Left kidney (tissue), 2 donors: ENCODE measurements around the gene ADAMTS16. TPM values are rescaled to one million over a fixed set of nuclear protein-coding genes. Genes with fewer than 3 reads are reported as not detected.

Source experiments
- DNase-seq: peaks from one replicate; pipeline ENCODE4 v3.0.0-alpha.2; 2013
- polyA plus RNA-seq: library from polyadenylated mRNA; unstranded; fragments of 120-200 nt; gene quantifications from one replicate; pipeline ENCODE4 v1.2.1, GENCODE V29; 2013; ENCODE audit not compliant: insufficient read length

ADAMTS16 gene
- polyA plus RNA-seq, 1 donor, result 72.4 TPM

DNA sequence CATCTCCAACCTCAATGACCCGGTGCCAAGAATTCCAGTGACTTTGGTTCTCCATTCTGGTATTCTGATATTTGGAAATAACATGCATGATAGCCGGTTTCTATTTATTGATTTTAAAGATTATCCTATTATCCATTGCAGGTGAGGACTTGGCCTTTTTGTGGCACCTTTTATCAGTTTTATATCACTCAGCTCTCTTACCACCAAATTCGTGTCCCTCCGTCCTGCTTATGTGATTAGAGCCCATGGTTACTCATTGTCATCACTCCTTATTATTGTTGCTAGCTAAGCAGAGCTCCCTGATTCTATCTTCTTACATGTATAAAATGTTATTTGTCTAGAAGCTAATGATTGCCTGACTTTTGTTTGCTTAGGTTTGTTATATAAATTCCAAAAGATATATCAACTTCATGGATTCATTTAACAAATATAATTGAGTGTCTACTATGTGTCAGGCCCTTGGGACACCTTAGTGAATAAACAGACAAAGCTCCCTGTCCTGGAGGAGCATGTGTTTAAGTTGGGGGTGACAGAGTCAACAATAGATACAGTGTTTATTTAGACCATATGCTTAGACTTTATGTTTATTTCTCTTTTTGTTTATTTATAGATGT, 138.2 kb downstream of the ADAMTS16 start:
- no peak for DNase-seq

DNA sequence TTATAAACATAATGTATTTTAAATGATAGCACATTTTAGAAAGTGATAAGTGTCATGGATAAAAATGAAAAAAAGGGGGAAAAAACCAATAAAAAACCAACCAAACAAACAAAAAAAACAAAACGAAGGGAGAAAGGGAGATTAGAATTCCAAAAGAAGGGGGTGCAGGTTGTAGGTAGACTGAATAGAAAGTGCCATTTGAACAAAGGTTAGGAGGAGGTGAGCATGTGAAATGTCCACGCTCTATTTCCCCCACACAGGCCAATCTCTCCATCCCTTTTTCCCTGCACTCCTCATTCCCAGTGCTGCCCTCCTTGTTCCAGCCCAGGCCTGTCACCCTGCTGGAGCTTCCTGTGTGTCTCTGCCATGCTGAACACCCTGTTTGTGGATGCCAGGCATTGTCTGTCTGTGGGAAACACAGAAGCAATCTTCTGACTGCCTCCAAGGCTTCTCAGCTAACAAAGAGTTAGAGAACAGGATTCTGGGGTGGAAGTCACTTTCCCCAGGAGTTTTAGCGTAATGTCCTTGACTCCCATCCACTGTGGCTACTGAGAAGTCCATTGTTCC, 138.8 kb downstream of the ADAMTS16 start:
- DNase-seq, result no peak

DNA sequence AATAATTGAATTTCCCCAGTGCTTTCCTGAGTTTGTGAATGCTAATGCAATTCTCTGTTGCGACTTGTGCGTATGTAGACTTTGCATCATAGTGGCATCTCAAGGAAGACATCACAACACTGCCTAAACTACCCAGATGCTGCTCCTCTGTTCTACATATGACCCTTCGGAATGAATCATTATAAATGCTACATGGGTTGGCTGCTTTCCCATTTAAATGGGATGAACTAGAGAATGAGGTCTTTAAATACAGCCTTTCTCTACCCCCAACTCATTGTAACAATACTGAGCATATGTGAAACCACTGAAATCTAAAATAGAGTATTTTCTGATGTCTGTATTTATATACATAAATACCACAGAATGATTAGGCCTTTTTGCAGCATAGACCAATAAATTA, 145.8 kb downstream of the ADAMTS16 start:
- DNase-seq, result no peak

DNA sequence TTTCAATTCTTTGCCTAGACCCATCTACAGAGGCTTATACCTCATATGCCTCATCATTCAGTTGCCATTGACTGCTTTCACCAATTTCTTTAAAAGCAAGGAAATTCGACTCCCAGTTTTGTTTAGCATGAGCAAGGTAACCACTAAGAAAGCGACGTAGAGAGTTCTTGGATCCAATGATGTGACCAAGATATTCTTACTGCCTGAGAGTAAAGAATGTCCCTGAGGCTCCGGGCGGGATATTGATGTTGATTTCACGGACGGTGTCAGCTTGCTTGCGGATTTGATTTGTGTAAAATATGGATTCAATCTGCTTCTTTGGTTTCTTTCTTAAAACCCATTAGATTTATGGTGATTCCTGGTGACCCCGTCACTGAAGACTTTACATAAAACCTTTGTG, 147.3 kb downstream of the ADAMTS16 start:
- DNase-seq, result no peak

DNA sequence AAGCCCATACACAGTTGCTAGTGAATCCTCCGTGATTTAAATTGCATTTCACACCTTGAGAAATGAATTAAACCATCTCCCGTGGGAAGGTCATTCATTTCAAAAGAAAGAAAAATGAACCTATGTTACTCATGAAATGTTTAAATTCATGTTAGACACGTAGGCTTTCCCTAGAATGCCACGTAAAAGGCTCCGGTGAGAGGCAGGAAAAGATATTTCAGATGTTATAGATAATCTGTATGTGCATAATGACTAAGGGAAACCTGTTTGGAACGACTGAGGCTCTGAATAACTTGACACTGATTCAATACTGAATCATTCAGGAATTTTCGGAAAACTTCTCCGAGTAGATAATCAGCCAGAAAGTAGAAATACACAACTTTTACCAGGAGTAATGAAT, 148.1 kb downstream of the ADAMTS16 start:
- DNase-seq, result no peak

DNA sequence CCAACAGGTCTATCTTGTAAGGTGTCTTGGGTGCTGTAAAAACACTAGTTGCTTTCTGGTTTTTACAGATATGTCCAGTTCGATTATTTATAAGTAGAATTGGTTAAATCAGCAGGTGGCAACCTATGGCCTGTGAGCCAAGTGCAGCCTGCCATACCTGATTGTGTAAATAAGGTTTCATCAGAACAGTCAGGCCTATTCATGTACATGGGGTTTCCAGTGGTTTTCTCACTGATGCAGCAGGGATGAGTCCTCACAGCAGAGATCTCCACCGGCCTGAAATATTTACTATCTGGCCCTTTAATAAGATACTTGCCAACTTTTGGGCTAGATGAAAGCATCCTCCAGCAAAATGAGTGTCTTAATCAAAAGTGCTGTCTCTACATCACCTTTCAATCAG, 149.4 kb downstream of the ADAMTS16 start:
- DNase-seq, result no peak

DNA sequence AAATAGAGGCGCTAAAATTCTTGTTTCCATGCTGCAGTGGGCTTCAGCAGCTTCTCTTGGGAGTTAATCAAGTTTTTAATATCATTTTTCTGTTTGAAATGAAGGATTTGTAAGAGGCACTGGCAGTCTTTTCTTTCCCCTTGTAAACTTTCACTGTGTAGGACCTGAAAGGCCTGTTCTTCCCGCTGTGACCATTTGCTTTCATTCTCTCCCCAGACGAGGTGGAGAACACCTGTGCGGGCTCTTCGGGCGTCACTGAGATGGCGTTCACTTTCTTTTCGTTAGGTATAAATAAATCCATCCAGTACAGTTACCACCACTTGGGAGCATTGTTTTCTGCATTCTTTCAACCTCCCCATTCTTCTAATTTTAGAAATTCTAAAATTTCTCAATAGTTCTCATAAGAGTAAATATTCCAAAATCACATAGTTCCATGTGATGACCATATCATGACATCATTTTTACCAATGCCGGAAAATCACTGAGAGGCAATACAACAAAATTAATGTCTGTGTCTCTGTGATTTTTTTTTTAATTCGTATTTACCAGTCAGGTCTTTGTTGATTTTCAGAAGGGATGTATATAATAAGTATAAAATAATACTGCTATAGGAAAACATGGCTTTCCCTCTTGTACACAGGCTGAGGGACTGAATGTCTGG, 150.7 kb downstream of the ADAMTS16 start:
- DNase-seq, result no peak

DNA sequence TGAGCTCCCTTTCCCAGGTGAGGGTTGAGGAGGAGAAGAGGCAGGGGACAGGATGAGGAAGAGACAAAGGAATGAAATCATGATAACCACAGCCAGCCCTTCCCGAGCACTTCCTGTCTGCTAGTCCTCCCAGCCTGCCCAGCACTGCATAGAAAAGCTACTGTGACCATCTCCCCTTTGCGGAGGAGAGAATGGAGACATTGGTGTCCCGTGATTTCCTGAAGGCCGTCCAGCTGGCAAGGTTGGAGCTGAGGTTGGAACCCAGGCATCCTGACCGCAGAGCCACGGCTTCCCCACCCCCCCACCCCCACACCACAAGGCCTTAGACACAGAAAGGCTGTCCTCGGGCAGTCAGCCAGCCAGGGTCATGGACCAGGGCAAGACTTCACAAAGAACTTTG, 151.2 kb downstream of the ADAMTS16 start:
- no peak for DNase-seq

DNA sequence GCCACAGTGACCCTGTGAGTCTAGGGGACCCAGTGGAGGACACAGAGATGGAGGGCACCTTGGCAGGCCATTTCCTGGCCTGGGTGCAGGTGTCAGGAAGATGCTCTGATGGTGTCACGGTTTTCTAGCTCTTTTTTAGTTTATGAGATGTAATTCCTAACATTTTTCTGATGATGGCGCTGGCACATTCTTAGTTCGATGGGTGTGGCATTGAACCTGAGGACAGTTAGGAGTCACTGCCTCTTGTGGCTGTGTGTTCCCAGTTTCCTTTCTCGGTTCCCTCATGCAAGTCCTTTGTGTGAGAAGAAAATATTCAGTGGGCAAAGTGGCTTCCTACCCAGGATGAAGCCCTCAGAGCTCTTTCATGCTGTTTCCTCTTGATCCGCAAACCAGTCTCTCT, 152.9 kb downstream of the ADAMTS16 start:
- no peak for DNase-seq

DNA sequence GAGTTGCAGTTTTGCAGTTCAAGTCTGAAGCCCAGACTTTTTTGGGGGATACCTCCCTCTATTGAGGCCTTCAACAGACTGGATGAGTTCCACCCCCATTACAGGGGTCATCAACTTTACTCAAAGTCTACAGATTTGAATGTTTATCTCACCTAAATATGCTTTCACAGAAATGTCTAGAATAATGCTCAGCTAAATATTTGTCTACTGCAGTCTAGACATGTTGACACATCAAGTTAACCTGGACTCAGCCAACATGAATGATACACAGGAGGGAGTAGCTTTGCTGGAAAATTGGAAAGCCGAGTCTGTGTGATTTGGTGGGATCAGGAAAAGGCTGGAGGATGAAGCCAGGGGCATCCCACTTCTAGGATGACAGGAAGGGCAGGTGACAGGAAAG, 154.3 kb downstream of the ADAMTS16 start:
- DNase-seq, result no peak

DNA sequence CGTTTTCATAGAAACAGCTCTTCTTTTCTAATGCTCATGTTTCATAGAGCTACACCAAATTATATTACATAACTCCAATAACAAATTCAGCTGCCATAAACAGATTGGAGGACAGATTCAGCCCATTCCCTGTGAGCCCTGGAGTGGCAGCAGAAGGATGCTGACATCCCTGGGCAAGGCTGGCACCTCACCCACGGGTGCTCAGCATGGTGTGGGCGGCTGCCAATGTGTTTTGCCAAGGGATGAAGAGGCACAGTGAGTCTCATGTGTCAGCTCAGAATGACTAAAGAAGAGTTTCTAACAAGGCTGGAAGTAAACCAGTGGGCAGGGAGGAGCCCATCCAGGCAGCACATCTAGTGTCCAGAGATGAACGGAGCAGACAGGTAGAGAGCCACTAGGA, 155.2 kb downstream of the ADAMTS16 start:
- DNase-seq, result no peak

DNA sequence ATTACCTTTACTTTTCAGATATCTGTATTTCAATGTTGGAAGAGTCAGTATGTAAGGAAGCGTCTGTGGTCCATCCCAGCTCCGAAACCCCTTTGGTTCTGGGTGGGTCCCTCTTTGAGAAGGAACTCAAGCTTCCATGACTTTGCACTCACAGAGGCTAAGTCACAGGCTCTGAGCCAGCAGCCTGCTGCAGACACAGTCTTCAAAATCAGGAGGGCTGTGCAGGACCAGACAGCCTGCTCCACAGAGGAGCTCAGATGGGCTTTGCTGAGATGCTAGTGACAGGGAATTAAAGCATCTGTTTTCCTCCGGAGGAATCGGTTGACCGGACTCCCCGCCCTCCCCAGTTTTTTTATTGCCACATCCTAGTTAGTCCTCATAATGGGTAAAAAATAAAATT, 155.9 kb downstream of the ADAMTS16 start:
- DNase-seq, result no peak

DNA sequence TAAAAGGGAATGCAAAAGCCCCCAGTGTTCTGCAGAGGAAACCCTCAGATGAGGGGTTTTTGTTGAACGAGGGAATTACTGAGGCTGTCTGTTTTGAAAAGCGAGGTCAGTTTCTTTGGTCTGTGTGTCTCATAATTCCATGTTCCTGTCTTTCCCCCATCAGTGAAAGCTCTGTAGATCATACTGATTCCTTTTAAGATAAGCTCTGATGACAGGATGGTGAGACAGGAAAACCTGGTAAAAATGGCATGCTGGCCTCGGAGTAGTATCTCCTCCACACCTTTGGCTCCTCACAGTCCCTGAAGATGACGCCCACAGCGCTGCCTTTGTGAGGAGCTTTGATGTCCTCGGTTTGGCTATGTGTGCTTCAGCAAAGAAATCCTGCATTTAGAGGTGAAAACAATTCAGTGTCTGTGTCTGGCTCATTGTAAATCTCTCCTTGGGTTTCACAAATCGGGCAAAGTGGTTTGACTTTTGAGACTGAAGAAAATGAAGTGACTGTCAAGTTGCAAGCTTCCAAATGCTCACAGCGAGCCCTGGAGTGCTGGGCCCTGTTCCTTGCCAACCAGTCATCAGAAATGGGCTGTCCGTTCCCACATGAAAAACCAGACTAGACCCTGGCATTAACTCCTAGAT, 157.4 kb downstream of the ADAMTS16 start:
- no peak for DNase-seq

DNA sequence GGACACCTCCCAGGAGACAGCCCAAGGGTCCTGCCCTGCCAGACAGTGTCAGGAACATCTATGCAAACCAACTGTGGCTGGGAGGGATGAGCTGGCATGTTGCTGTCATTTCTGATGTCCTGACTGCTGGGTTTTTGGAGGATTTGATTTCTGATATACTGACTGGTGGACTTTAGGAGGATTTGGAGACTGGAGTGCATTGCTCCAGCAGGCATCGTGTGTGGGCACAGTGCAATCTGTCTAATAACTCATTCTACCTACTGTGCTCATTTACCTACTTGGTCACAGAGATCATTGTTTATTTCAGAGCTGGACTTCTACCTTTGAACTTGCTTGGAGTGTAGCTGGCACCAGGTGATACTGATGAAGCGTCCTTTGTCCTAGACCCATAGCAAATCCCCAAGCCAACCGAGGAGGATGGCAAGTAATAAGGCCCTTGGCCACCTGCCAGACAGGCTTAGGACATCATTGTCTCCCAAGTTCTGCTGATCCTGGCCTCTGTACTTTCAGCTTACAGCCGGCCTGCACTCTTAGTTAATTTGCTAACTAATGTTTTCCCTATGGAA, 158.0 kb downstream of the ADAMTS16 start:
- DNase-seq, result no peak

DNA sequence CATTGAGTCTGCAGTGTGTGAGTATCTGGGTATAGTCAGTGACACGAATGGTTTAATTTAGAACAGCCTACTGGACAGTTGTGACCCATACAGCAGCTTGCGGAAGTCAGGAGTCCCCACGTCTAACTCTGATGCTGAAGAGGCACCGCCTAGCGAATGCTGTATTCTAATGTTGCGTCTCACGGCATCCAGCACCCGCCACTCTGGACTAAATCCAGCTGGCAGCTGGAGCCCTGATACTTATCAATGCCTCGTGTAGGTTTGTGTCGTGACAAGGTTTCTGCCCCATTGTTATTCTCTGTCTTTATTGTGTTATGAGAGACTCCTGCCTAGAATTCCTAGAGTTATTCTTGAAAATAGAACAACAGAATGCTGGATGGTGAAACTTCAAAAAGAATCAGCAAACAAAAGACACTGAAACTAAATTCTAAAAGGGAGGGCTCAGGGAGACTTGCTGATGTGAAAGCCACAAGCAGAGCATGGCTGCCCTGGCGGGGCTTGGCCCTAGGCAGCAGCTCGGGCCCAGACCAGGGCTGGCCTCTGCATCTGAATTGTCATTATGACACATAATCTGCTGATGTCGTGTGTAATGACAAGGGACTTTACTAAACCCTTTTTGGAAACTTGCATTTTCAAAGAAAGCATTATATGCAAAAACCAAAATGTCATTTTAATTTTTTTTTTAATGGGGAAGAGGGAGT, 158.9 kb downstream of the ADAMTS16 start:
- DNase-seq, result no peak

DNA sequence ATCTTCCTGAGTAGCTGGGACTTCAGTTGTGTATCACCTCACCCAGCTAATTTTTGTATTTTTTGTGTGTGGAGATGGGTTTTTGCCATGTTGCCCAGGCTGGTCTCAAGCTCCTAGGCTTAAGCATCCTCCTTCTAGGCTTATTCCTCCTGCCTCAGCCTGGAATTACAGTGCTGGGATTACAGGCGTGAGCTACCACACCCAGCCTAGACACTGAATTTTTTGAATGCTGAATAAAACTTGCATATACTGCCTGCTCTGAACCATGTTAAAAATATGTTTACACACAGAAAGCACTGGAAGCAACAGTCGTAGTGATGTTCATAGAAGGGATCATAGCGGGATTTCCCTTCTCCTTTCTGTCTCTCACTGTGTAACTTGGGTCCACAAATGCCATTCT, 161.0 kb downstream of the ADAMTS16 start:
- no peak for DNase-seq

DNA sequence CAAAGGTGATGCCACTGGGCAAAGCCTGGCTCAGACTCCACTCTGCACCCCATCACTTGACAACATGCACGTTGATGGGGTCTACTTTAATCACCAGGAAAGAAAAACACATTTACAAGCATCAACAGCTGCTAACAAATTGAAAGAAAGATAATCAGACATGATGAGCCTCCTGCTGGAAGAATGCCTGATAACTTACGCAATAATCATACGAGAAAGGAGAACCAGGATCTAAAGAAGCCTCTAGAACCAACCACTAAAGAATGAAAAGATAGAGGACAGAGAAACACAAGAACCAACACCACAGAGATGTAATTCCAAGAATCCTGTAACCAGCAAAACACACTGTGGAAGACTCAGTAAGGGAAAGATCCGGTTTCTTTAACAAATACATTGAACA, 162.1 kb downstream of the ADAMTS16 start:
- DNase-seq, result no peak

DNA sequence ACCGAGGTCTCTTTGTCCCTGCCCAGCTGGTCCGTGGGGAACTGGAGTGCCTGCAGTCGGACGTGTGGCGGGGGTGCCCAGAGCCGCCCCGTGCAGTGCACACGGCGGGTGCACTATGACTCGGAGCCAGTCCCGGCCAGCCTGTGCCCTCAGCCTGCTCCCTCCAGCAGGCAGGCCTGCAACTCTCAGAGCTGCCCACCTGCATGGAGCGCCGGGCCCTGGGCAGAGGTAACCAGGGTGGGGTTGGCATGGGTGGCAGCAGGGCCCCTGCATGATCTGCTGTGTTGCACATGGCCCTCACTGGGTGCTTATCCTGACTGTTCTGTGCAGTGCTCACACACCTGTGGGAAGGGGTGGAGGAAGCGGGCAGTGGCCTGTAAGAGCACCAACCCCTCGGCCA, 163.1 kb downstream of the ADAMTS16 start:
- DNase-seq, result no peak

DNA sequence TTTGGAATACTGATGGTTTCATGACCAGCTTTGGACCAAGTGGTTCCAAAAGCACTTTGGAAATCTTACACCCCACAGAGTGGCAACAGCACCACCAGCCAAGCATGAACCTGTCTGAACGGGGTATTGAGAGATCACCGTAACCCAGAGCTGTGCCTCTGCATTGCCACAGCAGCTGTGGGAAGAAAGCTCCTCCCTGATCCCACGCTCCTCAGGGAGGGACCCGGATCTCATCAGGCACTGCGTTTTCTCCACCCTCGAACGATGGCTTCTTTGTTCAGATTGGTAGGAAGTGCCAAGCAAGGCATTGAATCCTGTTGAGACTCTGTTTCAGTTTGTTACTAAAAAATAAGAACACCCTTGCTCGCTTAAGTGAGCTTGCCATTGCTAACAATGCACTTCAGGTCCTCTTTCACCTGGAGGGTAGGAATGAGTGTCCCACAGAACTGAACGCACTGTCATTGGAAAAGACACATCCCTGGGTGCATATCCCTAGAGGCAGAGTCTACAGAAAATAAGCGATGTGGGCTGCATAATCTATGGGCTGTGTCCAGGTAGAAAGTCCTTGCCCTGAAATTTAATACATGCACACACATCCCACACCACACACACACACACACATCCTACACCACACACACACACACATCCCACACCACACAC, 164.4 kb downstream of the ADAMTS16 start:
- no peak for DNase-seq

DNA sequence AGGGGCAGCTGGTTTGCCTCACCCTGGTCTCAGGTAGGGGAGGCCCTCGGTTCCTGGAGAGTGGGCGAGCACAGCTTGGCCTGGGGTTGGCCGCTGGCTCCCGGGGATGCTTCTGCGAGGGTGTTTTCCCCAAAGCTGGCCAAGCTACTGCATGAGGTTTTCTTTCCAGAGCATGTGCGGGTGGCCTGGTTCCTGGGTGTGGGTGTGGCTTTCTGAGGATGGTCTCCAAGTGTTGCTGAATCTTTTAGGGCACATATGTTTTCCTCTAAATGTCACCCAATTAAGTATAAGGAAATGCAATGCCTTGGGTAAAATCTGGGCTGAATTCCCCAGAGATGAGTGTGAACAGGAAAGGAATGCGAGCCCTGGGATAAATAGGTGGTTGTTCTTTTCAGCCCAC, 166.6 kb downstream of the ADAMTS16 start:
- no peak for DNase-seq

DNA sequence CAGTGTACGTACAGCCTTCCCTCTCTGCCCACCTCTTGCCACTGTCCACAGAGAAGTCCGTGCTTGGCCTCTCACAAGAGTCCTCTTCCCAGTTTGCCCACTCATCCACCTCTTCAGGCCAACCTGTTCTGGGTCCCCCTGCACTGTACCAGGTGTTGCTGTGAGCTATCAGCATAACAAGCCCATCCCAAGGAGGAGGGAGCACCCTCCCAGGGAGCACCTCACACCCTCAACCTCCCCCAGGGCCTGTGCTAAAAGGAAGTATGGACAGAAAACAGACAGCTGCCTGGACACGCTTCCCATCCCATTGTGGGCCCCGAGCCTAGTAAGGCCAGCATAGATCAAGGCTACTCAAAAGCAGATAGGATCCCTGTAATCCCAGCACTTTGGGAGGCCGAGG, 168.2 kb downstream of the ADAMTS16 start:
- DNase-seq, result no peak

DNA sequence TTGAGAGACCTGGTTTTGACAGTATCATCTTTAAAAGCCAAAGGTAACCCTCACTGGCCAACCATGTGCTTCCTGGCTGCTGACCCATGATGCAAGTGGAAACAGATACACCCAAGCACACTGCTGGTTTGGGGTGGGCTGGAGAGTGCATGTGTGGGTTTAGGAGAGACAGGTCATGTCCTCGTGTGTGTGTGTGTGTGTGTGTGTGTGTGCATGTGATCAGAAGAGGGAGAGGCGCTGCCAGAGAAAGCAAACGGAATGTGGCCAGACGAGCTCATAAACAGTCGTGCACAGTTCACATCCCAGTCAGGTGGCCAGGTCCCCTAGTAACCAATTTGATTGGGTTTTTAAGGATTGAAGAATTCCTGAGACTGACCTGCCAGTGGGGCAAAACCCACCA, 169.5 kb downstream of the ADAMTS16 start:
- no peak for DNase-seq
